Prostate gland (tissue), 2 donors: ENCODE data around the gene SMYD3.

Source experiments
- CTCF ChIP-seq, 4 experiments: fragments of 200-600 bp in 2 of 4; fragments of 450-650 bp in 2 of 4; sonication (generic) in 2 of 4; IDR thresholded peaks; 1 replicate in 3 of 4; 2 replicates in 1 of 4; pipeline ENCODE4 v1.5.1; 2016 to 2019; ENCODE audit warnings: antibody characterized with exemption in 4 of 4, mild to moderate bottlenecking in 2 of 4, moderate library complexity in 2 of 4
- POLR2A ChIP-seq: fragments of 450-650 bp; IDR thresholded peaks from one replicate; pipeline ENCODE4 v1.6.1; 2016; ENCODE audit warnings: antibody characterized with exemption, mild to moderate bottlenecking
- POLR2AphosphoS5 ChIP-seq: sonication (generic); formaldehyde crosslinking; IDR thresholded peaks from one replicate; pipeline ENCODE4 v1.6.1; 2017; ENCODE audit warnings: antibody characterized with exemption

- no peak for TF ChIP-seq CTCF (IDR thresholded peaks at IDR 0.05)
- TF ChIP-seq POLR2AphosphoS5: no peak
- TF ChIP-seq POLR2A: no peak
These were observed 134.5 kb downstream of the SMYD3 start for GRCh38 chr1:246372559-246372958.
